Breast epithelium (tissue), 3 donors: Measurements from ENCODE around the gene PDGFD.

Experiments used
- CTCF ChIP-seq, 3 donors: fragments of 450-650 bp; IDR thresholded peaks; one replicate each; pipeline ENCODE4 v1.5.1; 2016 to 2017; ENCODE audit warnings: antibody characterized with exemption in 3 of 3, mild to moderate bottlenecking in 3 of 3, moderate library complexity in 3 of 3
- POLR2A ChIP-seq: fragments of 450-650 bp; IDR thresholded peaks from one replicate; pipeline ENCODE4 v1.6.1; 2016; ENCODE audit warnings: antibody characterized with exemption, mild to moderate bottlenecking, moderate library complexity
- POLR2AphosphoS5 ChIP-seq, 3 donors: sonication (generic); formaldehyde crosslinking; IDR thresholded peaks; one replicate each; pipeline ENCODE4 v1.6.1; 2017; ENCODE audit warnings: antibody characterized with exemption in 3 of 3

- no peak for TF ChIP-seq CTCF (IDR thresholded peaks at IDR 0.05)
- TF ChIP-seq POLR2A: no peak
- no peak for TF ChIP-seq POLR2AphosphoS5 (IDR thresholded peaks at IDR 0.05)
Measured at GRCh38 chr11:103889679-103890078, 274.3 kb downstream of the PDGFD start.
